H9 (cell line): ENCODE data around the gene APOL6. TPM values are rescaled to one million over a fixed set of nuclear protein-coding genes. Genes with fewer than 3 reads are reported as not detected.

Experiments
- DNase-seq: peaks from one replicate; pipeline ENCODE4 v3.0.0-alpha.2; 2017
- H2AFZ ChIP-seq: one replicate; pipeline ENCODE4 v1.6.1; 2013; ENCODE audit warnings: mild to moderate bottlenecking, low read length, control low read depth, moderate library complexity
- H2AK5ac ChIP-seq: 2 replicates; pipeline ENCODE4 v1.6.1; 2013; ENCODE audit warnings: low read length, control low read depth, mixed read lengths; ENCODE audit not compliant: insufficient read length
- H2BK120ac ChIP-seq: one replicate; pipeline ENCODE4 v1.6.1; 2013; ENCODE audit warnings: low read depth, mild to moderate bottlenecking, low read length, control low read depth, inconsistent platforms; ENCODE audit not compliant: poor library complexity, severe bottlenecking
- H2BK12ac ChIP-seq: 2 replicates; pipeline ENCODE4 v1.6.1; 2013; ENCODE audit warnings: low read length, control low read depth, mixed read lengths, low read depth; ENCODE audit not compliant: insufficient read length
- H2BK15ac ChIP-seq: 2 replicates; pipeline ENCODE4 v1.6.1; 2013; ENCODE audit warnings: low read depth, low read length, control low read depth
- H2BK20ac ChIP-seq: one replicate; pipeline ENCODE4 v1.6.1; 2013; ENCODE audit warnings: low read depth, mild to moderate bottlenecking, low read length, control low read depth, inconsistent platforms; ENCODE audit not compliant: poor library complexity, severe bottlenecking
- H2BK5ac ChIP-seq: 2 replicates; pipeline ENCODE4 v1.6.1; 2013; ENCODE audit warnings: low read length, control low read depth, mixed read lengths; ENCODE audit not compliant: insufficient read length
- H3K14ac ChIP-seq: 2 replicates; pipeline ENCODE4 v1.6.1; 2013; ENCODE audit warnings: low read length, control low read depth; ENCODE audit not compliant: insufficient read depth
- H3K18ac ChIP-seq: 2 replicates; pipeline ENCODE4 v1.6.1; 2013; ENCODE audit warnings: low read depth, mild to moderate bottlenecking, mixed read lengths, low read length, control low read depth; ENCODE audit not compliant: insufficient read length
- H3K23ac ChIP-seq: 2 replicates; pipeline ENCODE4 v1.6.1; 2013; ENCODE audit warnings: low read length, control low read depth, mixed read lengths, low read depth; ENCODE audit not compliant: insufficient read length
- H3K23me2 ChIP-seq: 2 replicates; pipeline ENCODE4 v1.6.1; 2013; ENCODE audit warnings: low read depth, mild to moderate bottlenecking, mixed read lengths, low read length, control low read depth; ENCODE audit not compliant: insufficient read length, poor library complexity, severe bottlenecking
- H3K27ac ChIP-seq: 2 replicates; pipeline ENCODE4 v1.5.1; 2013; ENCODE audit warnings: low read length, control low read depth, mixed read lengths, low read depth; ENCODE audit not compliant: insufficient read length
- H3K27me3 ChIP-seq: 2 replicates; pipeline ENCODE4 v1.6.1; 2013; ENCODE audit warnings: low read length, control low read depth, inconsistent platforms; ENCODE audit not compliant: insufficient read depth
- H3K4ac ChIP-seq: 2 replicates; pipeline ENCODE4 v1.6.1; 2013; ENCODE audit warnings: low read depth, mild to moderate bottlenecking, control low read depth, inconsistent platforms, low read length, moderate library complexity
- H3K4me1 ChIP-seq: 2 replicates; pipeline ENCODE4 v1.6.1; 2013; ENCODE audit warnings: low read length, control low read depth, inconsistent platforms; ENCODE audit not compliant: insufficient read depth
- H3K4me2 ChIP-seq: 2 replicates; pipeline ENCODE4 v1.6.1; 2013; ENCODE audit warnings: low read length, control low read depth, mixed read lengths; ENCODE audit not compliant: insufficient read length, insufficient read depth
- H3K56ac ChIP-seq: 2 replicates; pipeline ENCODE4 v1.6.1; 2013; ENCODE audit warnings: low read depth, mild to moderate bottlenecking, mixed read lengths, low read length, control low read depth; ENCODE audit not compliant: insufficient read length
- H3K79me1 ChIP-seq: 2 replicates; pipeline ENCODE4 v1.6.1; 2013; ENCODE audit warnings: low read depth, mild to moderate bottlenecking, moderate library complexity, low read length, control low read depth, inconsistent platforms; ENCODE audit not compliant: insufficient read depth, poor library complexity, severe bottlenecking
- H3K79me2 ChIP-seq: 2 replicates; pipeline ENCODE4 v1.6.1; 2013; ENCODE audit warnings: low read length, control low read depth, inconsistent platforms; ENCODE audit not compliant: insufficient read depth
- H3K9ac ChIP-seq: 2 replicates; pipeline ENCODE4 v1.6.1; 2013; ENCODE audit warnings: low read length, control low read depth, mixed read lengths; ENCODE audit not compliant: insufficient read length; ENCODE audit errors: extremely low read depth
- H3K9me3 ChIP-seq: one replicate; pipeline ENCODE4 v1.6.1; 2013; ENCODE audit warnings: low read depth, low read length, inconsistent platforms; ENCODE audit not compliant: control insufficient read depth
- H3T11ph ChIP-seq: one replicate; pipeline ENCODE4 v1.6.1; 2013; ENCODE audit warnings: mild to moderate bottlenecking, low read length, control low read depth, inconsistent platforms
- H4K20me1 ChIP-seq: one replicate; pipeline ENCODE4 v1.6.1; 2013; ENCODE audit not compliant: control insufficient read depth, insufficient read length, insufficient read depth
- H4K5ac ChIP-seq: 2 replicates; pipeline ENCODE4 v1.6.1; 2013; ENCODE audit warnings: low read depth, mild to moderate bottlenecking, mixed read lengths, low read length, control low read depth; ENCODE audit not compliant: insufficient read length
- H4K8ac ChIP-seq: replicated peaks from 2 replicates; pipeline ENCODE4 v1.6.1; 2013; ENCODE audit warnings: low read length, control low read depth, mixed read lengths, low read depth; ENCODE audit not compliant: insufficient read length
- H4K91ac ChIP-seq: 2 replicates; pipeline ENCODE4 v1.6.1; 2013; ENCODE audit warnings: low read depth, mild to moderate bottlenecking, moderate library complexity, mixed read lengths, low read length, control low read depth; ENCODE audit not compliant: insufficient read length
- H3K27ac Mint-ChIP-seq, 3 experiments: 2 replicates in 2 of 3; 3 replicates in 1 of 3; pipeline ENCODE4 v1.8.0; 2020 to 2021; ENCODE audit warnings: mixed read lengths in 3 of 3, mild to moderate bottlenecking in 1 of 3, moderate library complexity in 1 of 3
- H3K27me3 Mint-ChIP-seq: 2 replicates; pipeline ENCODE4 v1.8.0; 2021; ENCODE audit warnings: low read depth, mild to moderate bottlenecking, moderate library complexity, mixed read lengths
- H3K36me3 Mint-ChIP-seq, 3 experiments: 2 replicates in 2 of 3; 3 replicates in 1 of 3; pipeline ENCODE4 v1.8.0; 2020 to 2021; ENCODE audit warnings: low read depth in 3 of 3, mixed read lengths in 3 of 3; ENCODE audit not compliant: insufficient read depth in 1 of 3
- H3K4me1 Mint-ChIP-seq, 2 experiments: 2 replicates each; pipeline ENCODE4 v1.8.0; 2020; ENCODE audit warnings: mixed read lengths in 2 of 2
- H3K4me3 Mint-ChIP-seq, 2 experiments: 2 replicates in 1 of 2; 3 replicates in 1 of 2; pipeline ENCODE4 v1.8.0; 2020 to 2021; ENCODE audit warnings: mild to moderate bottlenecking in 2 of 2, mixed read lengths in 2 of 2, moderate library complexity in 1 of 2
- H3K9me3 Mint-ChIP-seq, 2 experiments: 2 replicates in 1 of 2; 3 replicates in 1 of 2; pipeline ENCODE4 v1.8.0; 2020; ENCODE audit warnings: mild to moderate bottlenecking in 2 of 2, mixed read lengths in 2 of 2, moderate library complexity in 1 of 2
- CTCF ChIP-seq: fragments of 200-600 bp; sonication (generic); conservative IDR thresholded peaks from 3 replicates; pipeline ENCODE4 v1.8.0; 2021; ENCODE audit warnings: antibody characterized with exemption, mild to moderate bottlenecking
- WGBS: extraction: QIAGEN DNeasy Blood & Tissue Kit; methylation state at CpG from one replicate; pipeline ENCODE4 v1.1.7; 2013; ENCODE audit warnings: missing lambda C conversion rate, low lambda C conversion rate, mixed read lengths; ENCODE audit not compliant: insufficient read length; ENCODE audit errors: extremely low coverage; 5-methylcytosine and 5-hydroxymethylcytosine counted together
- total RNA-seq: library from RNA; stranded (reverse); gene quantifications from 2 replicates; pipeline ENCODE4 v1.2.1, GENCODE V29; 2021

Gene APOL6
- total RNA-seq, 1 experiment from 2014 or later = 0.07 TPM

DNA sequence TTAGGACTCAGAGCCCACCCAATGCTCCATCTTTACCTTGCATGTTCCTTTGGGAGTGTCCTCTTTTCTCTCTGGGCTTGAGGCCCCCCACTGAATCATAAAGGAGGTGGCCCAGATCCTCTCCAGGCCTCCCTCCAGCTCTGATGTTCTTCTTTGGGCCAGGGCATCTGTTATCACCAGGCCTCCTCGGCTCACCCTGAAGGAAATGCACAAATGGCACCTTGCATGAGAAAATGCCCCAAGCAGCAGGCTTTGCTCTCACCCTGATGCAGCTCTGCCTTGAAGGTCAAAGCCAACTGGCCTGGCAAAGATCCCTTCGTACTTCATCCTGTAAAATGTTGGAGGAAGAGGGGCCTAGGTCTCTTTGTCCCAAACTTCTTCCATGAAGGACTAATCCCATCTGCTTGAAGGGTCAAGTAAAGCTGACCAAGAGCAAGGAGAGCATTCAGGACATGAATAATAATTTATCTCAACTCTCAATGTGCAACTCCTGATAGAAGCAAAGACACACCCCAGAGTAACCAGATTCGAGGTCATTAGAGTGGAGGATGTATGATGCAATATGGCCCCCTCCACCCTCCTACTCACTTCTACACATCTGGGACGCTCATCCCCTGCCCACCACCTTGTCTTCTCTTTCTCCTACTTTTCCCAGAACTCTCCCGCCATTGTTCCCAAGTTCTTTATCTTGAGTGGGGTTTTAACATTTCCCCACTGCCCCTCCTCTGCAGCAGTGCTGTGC is 9.5 kb downstream of the APOL6 start:
- no peak for DNase-seq
- Histone ChIP-seq H3K23me2 (no peaks in the 10 kb centered on the region), H3K56ac (no peak overlapping the region), H4K5ac (no peak overlapping the region), H2AK5ac (no peak overlapping the region), H3K23ac (no peak overlapping the region), H3T11ph (no peak overlapping the region), H2BK15ac (no peak overlapping the region), H3K4ac (no peak overlapping the region), H2AFZ (no peak overlapping the region), H3K27me3 (no peaks in the 10 kb centered on the region), H3K79me1 (no peaks in the 10 kb centered on the region), H2BK20ac (no peak overlapping the region), H4K91ac (no peak overlapping the region), H3K4me1 (no peaks in the 10 kb centered on the region; the same call in 1 of the 2 replicates), H4K20me1 (no peaks in the 10 kb centered on the region), H3K4me2 (no peak overlapping the region), H2BK5ac (no peak overlapping the region), H4K8ac (no peak overlapping the region), H3K14ac (no peak overlapping the region), H3K18ac (no peak overlapping the region), H2BK120ac (no peak overlapping the region), H3K79me2 (no peaks in the 10 kb centered on the region), H3K27ac (no peak overlapping the region), H3K9me3 (no peaks in the 10 kb centered on the region), H3K9ac (no peak overlapping the region), H2BK12ac (no peak overlapping the region)
- Mint-ChIP-seq H3K4me1 (peaks cover 18 to 23% of the 10 kb centered on the region in 2 experiments), H3K36me3 (peaks cover 0 to 11% (median 0%) of the 10 kb centered on the region in 3 experiments; a peak in 6 of 7 replicates), H3K27ac (no peak overlapping the region; a peak in 1 of 7 replicates), H3K27me3 (peaks cover 7% of the 10 kb centered on the region), H3K9me3 (peaks cover 3 to 9% of the 10 kb centered on the region in 2 experiments; a peak in 4 of 5 replicates), H3K4me3 (no peak overlapping the region)
- WGBS = no CpG with 5 or more reads among the region's 5 CpGs
- TF ChIP-seq CTCF = no peak
